Fibroblast of mammary gland (primary cell): ENCODE data around the gene GPR176.

Source experiments
- DNase-seq: peaks from one replicate; pipeline ENCODE4 v3.0.0-alpha.2; 2010; ENCODE audit warnings: low read depth
- H3K4me3 ChIP-seq: 2 replicates; pipeline ENCODE4 v1.5.1; 2011; ENCODE audit warnings: low read depth, mild to moderate bottlenecking, low read length, moderate library complexity; ENCODE audit not compliant: control insufficient read depth
- CTCF ChIP-seq: conservative IDR thresholded peaks from 2 replicates; pipeline ENCODE4 v1.5.1; 2011; ENCODE audit warnings: low read depth, low read length, inconsistent platforms; ENCODE audit not compliant: control insufficient read depth, insufficient read depth

The GPR176 gene

GRCh38 chr15:39946862-39947261 is 26.8 kb upstream of the GPR176 start:
- H3K4me3 ChIP-seq = no peak overlapping the region
- DNase-seq = peak; percentile 72
- no peak for TF ChIP-seq CTCF

- H3K4me3 ChIP-seq = no peak overlapping the region
- TF ChIP-seq CTCF = no peak
- DNase-seq = peak; percentile 90
Observed at GRCh38 chr15:39944726-39945125, 24.7 kb upstream of the GPR176 start.

- DNase-seq = no peak
- TF ChIP-seq CTCF = no peak
- no peak overlapping the region for H3K4me3 ChIP-seq
Observed at GRCh38 chr15:39942753-39943150, 22.7 kb upstream of the GPR176 start.

- peak; percentile 79 for DNase-seq
- no peak overlapping the region for H3K4me3 ChIP-seq
- no peak for TF ChIP-seq CTCF
Observed at GRCh38 chr15:39942101-39942752, 22.2 kb upstream of the GPR176 start.

- DNase-seq = no peak
- H3K4me3 ChIP-seq = no peak overlapping the region
- TF ChIP-seq CTCF = no peak
Observed at GRCh38 chr15:39939487-39940452, 19.7 kb upstream of the GPR176 start.

- DNase-seq = no peak
- no peak overlapping the region for H3K4me3 ChIP-seq
- TF ChIP-seq CTCF = no peak
Observed at GRCh38 chr15:39937696-39938095, 17.6 kb upstream of the GPR176 start.
